ENCODE results near the gene AUTS2.

DNA sequence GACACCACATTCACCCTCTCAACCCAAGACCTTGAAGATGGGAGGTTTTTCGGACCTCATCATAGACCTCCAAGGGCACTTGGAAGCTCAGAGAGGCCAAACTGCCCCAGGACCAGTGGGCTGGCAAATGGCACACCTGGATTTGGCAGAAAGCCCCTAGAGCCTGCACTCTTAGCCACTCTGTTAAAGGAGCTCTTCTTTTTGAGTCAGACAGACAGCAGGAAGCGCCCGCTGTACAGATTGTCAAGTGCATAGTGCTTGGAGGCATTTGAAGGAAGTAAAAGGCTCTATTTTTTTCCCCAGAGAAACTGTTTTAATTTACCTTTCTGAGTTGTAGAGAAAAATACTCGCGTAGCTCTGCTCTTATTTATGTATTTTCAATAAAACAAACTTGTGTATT, 1125.1 kb downstream of the AUTS2 start:
- TF ChIP-seq GATA2 (IDR thresholded peaks at IDR 0.05; ENCODE audit: low read depth, low read length) (no peak), GATA3 (IDR thresholded peaks at IDR 0.05; ENCODE audit: low read depth, low read length) (no peak)
